ENCODE data around the gene SLC8A1. TPM values are rescaled to one million over a fixed set of nuclear protein-coding genes. Genes with fewer than 3 reads are reported as not detected.

The SLC8A1 gene
- total and polyA plus RNA-seq, 2 of the 13 experiments (the other 11 are each of a cell fraction or from before 2014, with no cell fraction given) = not detected

DNA sequence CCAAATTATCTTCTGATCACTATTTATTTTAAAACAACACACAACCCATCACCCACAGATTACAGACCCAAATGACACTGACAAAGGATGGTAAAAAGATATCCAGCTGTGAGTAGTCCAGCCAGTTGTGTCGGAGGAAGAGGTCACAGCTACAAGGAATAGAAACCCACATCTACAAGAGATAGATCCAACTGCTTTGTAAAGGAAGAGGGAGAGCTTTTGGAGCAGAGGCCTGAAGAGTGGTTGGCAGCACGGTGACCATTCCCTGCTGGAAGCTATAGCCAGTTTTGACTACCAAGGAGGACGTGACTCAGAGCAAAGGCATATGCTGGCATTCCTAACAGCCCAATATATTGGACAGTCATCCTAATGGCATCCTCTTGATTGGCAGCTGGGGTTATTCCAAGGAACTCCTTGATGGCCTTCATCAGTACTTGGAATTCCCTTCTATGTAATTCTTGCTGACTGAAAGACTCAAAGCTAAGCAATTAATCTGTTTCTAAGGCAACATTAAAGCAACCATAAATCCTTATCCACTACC is 17.1 kb downstream of the SLC8A1 start:
- H3K27ac ChIP-seq (ENCODE audit: extremely low read length, insufficient read depth, low read length) = no peak overlapping the region
- H3K79me2 ChIP-seq (ENCODE audit: insufficient read depth, low read length) = no peaks in the 10 kb centered on the region
- no peaks in the 10 kb centered on the region for H3K9me3 ChIP-seq (ENCODE audit: low read length)
- POLR2A ChIA-PET = no interaction called here
- CTCF ChIA-PET (ENCODE audit: low intra/inter-chr PET ratio, low total read pairs) = no interaction called here
- ATAC-seq = no peak
- WGBS (ENCODE audit: low lambda C conversion rate) = 0% methylated on average over 3 of the region's 3 CpGs
- H3K4me1 ChIP-seq (ENCODE audit: insufficient read depth, low read length) = no peaks in the 10 kb centered on the region
- no peak for FAIRE-seq
- H3K9ac ChIP-seq (ENCODE audit: insufficient read depth, low read depth, low read length) = no peak overlapping the region
- DNase-seq (ENCODE audit: low spot score) = no peak
- no peak overlapping the region for H3K4me3 ChIP-seq (replicated peaks in 1 of 3; ENCODE audit: insufficient read depth in 1 of 3, low read depth in 2 of 3, low read length in 3 of 3)
- H3K36me3 ChIP-seq (replicated peaks in 1 of 2; ENCODE audit: control insufficient read depth in 1 of 2, insufficient read depth in 2 of 2, low read length in 2 of 2) = no peaks in the 10 kb centered on the region
- intact Hi-C loops (cut with micrococcal nuclease; ENCODE audit: unreplicated experiment) (no loop called here), in situ Hi-C loops (cut with HindIII; ENCODE audit: extremely low pct_ligation_motif_present, low pct_unique_long_range_greater_than_20kb) (no loop called here)
- H3K27me3 ChIP-seq (ENCODE audit: control insufficient read depth in 1 of 2, insufficient read depth in 2 of 2, low read length in 2 of 2) = no peaks in the 10 kb centered on the region
- H2AFZ ChIP-seq (ENCODE audit: low read length) = no peak overlapping the region
- no TSS peak for BruUV-seq (replicated peaks)
- no peaks in the 10 kb centered on the region for H4K20me1 ChIP-seq (ENCODE audit: insufficient read depth, low read length)
- H3K4me2 ChIP-seq (ENCODE audit: low read depth, low read length) = no peak overlapping the region
- TF ChIP-seq HOXD1 (CRISPR knock-in tag; IDR thresholded peaks at IDR 0.05) (no peak), CAMTA2 (CRISPR knock-in tag; IDR thresholded peaks at IDR 0.05; ENCODE audit: borderline replicate concordance) (no peak), CENPT (CRISPR knock-in tag; IDR thresholded peaks at IDR 0.05; ENCODE audit: low read depth) (no peak), ZNF431 (CRISPR knock-in tag; IDR thresholded peaks at IDR 0.05; ENCODE audit: borderline replicate concordance, low read depth) (no peak), SYNCRIP (IDR thresholded peaks at IDR 0.05; ENCODE audit: insufficient read depth, low read depth, low read length) (no peak), NFIB (CRISPR knock-in tag; IDR thresholded peaks at IDR 0.05; ENCODE audit: borderline replicate concordance) (no peak), BORCS8-MEF2B (CRISPR knock-in tag; IDR thresholded peaks at IDR 0.05) (no peak), ARID2 (CRISPR knock-in tag; IDR thresholded peaks at IDR 0.05; ENCODE audit: borderline replicate concordance) (no peak), BHLHE40 (IDR thresholded peaks at IDR 0.05; ENCODE audit: low read length) (no peak), NAIF1 (CRISPR knock-in tag; IDR thresholded peaks at IDR 0.05; ENCODE audit: borderline replicate concordance) (no peak), ZEB1 (IDR thresholded peaks at IDR 0.05; ENCODE audit: insufficient replicate concordance, low read depth) (no peak), ZNF446 (CRISPR knock-in tag; IDR thresholded peaks at IDR 0.05) (no peak)
- TF ChIP-seq, protein P1, sequence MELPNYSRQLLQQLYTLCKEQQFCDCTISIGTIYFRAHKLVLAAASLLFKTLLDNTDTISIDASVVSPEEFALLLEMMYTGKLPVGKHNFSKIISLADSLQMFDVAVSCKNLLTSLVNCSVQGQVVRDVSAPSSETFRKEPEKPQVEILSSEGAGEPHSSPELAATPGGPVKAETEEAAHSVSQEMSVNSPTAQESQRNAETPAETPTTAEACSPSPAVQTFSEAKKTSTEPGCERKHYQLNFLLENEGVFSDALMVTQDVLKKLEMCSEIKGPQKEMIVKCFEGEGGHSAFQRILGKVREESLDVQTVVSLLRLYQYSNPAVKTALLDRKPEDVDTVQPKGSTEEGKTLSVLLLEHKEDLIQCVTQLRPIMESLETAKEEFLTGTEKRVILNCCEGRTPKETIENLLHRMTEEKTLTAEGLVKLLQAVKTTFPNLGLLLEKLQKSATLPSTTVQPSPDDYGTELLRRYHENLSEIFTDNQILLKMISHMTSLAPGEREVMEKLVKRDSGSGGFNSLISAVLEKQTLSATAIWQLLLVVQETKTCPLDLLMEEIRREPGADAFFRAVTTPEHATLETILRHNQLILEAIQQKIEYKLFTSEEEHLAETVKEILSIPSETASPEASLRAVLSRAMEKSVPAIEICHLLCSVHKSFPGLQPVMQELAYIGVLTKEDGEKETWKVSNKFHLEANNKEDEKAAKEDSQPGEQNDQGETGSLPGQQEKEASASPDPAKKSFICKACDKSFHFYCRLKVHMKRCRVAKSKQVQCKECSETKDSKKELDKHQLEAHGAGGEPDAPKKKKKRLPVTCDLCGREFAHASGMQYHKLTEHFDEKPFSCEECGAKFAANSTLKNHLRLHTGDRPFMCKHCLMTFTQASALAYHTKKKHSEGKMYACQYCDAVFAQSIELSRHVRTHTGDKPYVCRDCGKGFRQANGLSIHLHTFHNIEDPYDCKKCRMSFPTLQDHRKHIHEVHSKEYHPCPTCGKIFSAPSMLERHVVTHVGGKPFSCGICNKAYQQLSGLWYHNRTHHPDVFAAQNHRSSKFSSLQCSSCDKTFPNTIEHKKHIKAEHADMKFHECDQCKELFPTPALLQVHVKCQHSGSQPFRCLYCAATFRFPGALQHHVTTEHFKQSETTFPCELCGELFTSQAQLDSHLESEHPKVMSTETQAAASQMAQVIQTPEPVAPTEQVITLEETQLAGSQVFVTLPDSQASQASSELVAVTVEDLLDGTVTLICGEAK (IDR thresholded peaks at IDR 0.05) = no peak
- TF ChIP-seq, protein P1 (CRISPR knock-in tag; IDR thresholded peaks at IDR 0.05) = no peak
- TF ChIP-seq, protein P2, sequence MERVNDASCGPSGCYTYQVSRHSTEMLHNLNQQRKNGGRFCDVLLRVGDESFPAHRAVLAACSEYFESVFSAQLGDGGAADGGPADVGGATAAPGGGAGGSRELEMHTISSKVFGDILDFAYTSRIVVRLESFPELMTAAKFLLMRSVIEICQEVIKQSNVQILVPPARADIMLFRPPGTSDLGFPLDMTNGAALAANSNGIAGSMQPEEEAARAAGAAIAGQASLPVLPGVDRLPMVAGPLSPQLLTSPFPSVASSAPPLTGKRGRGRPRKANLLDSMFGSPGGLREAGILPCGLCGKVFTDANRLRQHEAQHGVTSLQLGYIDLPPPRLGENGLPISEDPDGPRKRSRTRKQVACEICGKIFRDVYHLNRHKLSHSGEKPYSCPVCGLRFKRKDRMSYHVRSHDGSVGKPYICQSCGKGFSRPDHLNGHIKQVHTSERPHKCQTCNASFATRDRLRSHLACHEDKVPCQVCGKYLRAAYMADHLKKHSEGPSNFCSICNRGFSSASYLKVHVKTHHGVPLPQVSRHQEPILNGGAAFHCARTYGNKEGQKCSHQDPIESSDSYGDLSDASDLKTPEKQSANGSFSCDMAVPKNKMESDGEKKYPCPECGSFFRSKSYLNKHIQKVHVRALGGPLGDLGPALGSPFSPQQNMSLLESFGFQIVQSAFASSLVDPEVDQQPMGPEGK (CRISPR knock-in tag; IDR thresholded peaks at IDR 0.05) = no peak
